Suprapubic skin (tissue), 4 donors: ENCODE data around the gene GALNT9.

Experiments
- CTCF ChIP-seq, 2 donors: fragments of 200-600 bp in 1 of 2; fragments of 450-650 bp in 1 of 2; sonication (generic) in 1 of 2; IDR thresholded peaks; one replicate each; pipeline ENCODE4 v1.5.1; 2016 to 2019; ENCODE audit warnings: antibody characterized with exemption in 2 of 2, mild to moderate bottlenecking in 1 of 2, moderate library complexity in 1 of 2
- POLR2A ChIP-seq, 2 donors: fragments of 450-650 bp; IDR thresholded peaks; one replicate each; pipeline ENCODE4 v1.6.1; 2017; ENCODE audit warnings: antibody characterized with exemption in 2 of 2, mild to moderate bottlenecking in 2 of 2, moderate library complexity in 2 of 2
- POLR2AphosphoS5 ChIP-seq, 3 donors: sonication (generic); formaldehyde crosslinking; IDR thresholded peaks; one replicate each; pipeline ENCODE4 v1.6.1; 2017; ENCODE audit warnings: antibody characterized with exemption in 3 of 3

DNA sequence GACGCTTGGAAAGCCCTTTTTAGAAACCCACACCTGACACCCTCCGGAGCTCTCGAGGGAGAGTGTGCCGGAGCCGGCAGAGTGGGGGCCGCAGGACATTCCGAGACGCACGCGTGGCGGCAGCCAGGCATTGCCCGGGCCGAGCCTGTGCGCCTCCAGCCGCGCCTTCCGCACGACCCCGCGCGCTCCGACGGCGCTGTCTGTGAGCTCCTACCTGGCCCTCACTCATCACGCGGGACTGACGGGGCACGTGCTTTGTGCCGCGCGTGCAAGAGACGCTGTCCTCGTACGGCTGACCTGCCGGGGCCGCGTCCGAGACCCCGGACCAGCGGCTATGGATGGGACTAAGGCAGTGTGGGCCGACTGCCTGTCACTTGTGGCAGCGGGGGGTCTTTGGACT is 5.2 kb downstream of the GALNT9 start:
- no peak for TF ChIP-seq CTCF (IDR thresholded peaks at IDR 0.05)
- no peak for TF ChIP-seq POLR2A (IDR thresholded peaks at IDR 0.05)
- TF ChIP-seq POLR2AphosphoS5 (IDR thresholded peaks at IDR 0.05): no peak
